OCI-LY1 (cell line): ENCODE data around the gene CEP85L.

ENCODE experiments used
- EZH2 ChIP-seq: fragments of 200-600 bp; sonication (generic), shearing (Covaris generic); IDR thresholded peaks from 2 replicates; pipeline ENCODE4 v1.8.0; 2017; ENCODE audit warnings: borderline replicate concordance, mixed run types, mild to moderate bottlenecking, antibody characterized with exemption, low read length, moderate library complexity, mixed read lengths
- TF ChIP-seq, protein P1 (sequence below): fragments of 200-600 bp; sonication (generic), shearing (Covaris generic); IDR thresholded peaks from 2 replicates; pipeline ENCODE4 v1.5.1; 2017; ENCODE audit warnings: mild to moderate bottlenecking, antibody characterized with exemption, low read length, moderate library complexity, mixed read lengths

DNA sequence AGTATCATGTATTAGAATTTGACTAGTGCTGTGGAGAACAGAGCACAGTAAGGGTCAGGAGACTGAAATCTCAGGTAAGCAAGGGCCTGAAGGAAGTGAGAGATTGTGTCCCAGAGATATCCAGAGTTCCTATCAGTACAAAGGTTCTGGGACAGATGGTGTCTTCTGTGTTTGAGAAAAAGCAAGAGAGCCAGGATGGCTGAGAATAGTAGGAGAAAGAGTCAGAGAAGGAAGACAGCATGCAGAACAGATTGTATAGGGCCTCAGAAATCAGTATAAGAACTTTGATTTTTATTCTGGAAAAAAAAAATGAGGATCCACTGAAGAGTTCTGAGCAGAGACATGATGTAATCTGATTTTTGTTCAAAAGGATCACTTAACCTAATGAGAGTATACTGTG, 178.1 kb downstream of the CEP85L start:
- TF ChIP-seq, protein P1, sequence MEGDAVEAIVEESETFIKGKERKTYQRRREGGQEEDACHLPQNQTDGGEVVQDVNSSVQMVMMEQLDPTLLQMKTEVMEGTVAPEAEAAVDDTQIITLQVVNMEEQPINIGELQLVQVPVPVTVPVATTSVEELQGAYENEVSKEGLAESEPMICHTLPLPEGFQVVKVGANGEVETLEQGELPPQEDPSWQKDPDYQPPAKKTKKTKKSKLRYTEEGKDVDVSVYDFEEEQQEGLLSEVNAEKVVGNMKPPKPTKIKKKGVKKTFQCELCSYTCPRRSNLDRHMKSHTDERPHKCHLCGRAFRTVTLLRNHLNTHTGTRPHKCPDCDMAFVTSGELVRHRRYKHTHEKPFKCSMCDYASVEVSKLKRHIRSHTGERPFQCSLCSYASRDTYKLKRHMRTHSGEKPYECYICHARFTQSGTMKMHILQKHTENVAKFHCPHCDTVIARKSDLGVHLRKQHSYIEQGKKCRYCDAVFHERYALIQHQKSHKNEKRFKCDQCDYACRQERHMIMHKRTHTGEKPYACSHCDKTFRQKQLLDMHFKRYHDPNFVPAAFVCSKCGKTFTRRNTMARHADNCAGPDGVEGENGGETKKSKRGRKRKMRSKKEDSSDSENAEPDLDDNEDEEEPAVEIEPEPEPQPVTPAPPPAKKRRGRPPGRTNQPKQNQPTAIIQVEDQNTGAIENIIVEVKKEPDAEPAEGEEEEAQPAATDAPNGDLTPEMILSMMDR: no peak
- no peak for TF ChIP-seq EZH2
